Kidney epithelial cell (primary cell): ENCODE data around the gene B2M. TPM values are rescaled to one million over a fixed set of nuclear protein-coding genes. Genes with fewer than 3 reads are reported as not detected.
"Not testable (repeated sequence)": the region's sequence is repeated elsewhere in the genome, so short reads cannot be mapped to it uniquely, and the experiment has no call there.

Source experiments
- DNase-seq: peaks from one replicate; pipeline ENCODE4 v3.0.0-alpha.2; 2010; ENCODE audit warnings: low read depth
- H3K27me3 ChIP-seq: 2 replicates; pipeline ENCODE4 v1.6.0; 2011; ENCODE audit warnings: low read length; ENCODE audit not compliant: control insufficient read depth, insufficient read depth
- H3K36me3 ChIP-seq: 2 replicates; pipeline ENCODE4 v1.5.1; 2011; ENCODE audit warnings: low read length; ENCODE audit not compliant: control insufficient read depth, insufficient read depth
- H3K4me3 ChIP-seq: 2 replicates; pipeline ENCODE4 v1.5.1; 2011; ENCODE audit warnings: low read depth, mild to moderate bottlenecking, control low read depth, low read length
- total RNA-seq: library from RNA; depleted of rRNA; stranded (reverse); fragments of >200 nt; gene quantifications from 2 replicates; pipeline ENCODE4 v1.2.3, GENCODE V29; 2015
- TF ChIP-seq, protein P1 (sequence below): IDR thresholded peaks from 2 replicates; pipeline ENCODE4 v1.5.1; 2011; ENCODE audit warnings: mild to moderate bottlenecking, moderate library complexity, low read length, control low read depth, inconsistent platforms; ENCODE audit not compliant: insufficient read depth, poor library complexity, severe bottlenecking

Gene B2M
- total RNA-seq, 1 donor from 2014 or later = 956 TPM

DNA sequence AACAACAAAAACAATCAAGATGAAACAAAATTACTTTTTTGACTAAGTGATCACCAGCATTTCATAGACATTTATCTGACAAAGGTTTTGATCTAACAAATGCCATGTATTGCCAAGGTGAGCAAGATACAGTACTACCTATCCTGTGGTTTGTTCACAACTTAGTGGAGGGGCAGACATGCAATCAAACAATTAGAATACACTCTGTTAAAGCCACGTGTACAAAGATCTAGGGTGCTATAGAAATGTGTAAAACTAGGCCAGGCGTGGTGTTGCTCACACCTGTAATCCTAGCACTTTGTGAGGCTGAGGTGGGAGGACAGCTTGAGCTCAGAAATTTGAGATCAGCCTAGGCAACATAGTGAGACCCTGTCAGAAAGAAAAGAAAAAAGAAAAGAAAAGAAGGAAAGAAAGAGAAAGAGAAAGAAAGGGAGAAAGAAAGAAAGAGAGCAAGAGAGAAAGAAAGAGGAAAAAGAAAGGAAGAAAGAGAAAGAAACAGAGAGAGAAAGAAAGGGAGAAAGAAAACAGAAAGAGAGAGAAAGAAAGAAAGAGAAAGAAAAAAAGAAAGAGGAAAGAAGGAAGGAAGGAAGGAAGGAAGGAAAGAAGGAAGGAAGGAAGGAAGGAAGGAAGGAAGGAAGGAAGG, 23.6 kb downstream of the B2M start:
- TF ChIP-seq, protein P1, sequence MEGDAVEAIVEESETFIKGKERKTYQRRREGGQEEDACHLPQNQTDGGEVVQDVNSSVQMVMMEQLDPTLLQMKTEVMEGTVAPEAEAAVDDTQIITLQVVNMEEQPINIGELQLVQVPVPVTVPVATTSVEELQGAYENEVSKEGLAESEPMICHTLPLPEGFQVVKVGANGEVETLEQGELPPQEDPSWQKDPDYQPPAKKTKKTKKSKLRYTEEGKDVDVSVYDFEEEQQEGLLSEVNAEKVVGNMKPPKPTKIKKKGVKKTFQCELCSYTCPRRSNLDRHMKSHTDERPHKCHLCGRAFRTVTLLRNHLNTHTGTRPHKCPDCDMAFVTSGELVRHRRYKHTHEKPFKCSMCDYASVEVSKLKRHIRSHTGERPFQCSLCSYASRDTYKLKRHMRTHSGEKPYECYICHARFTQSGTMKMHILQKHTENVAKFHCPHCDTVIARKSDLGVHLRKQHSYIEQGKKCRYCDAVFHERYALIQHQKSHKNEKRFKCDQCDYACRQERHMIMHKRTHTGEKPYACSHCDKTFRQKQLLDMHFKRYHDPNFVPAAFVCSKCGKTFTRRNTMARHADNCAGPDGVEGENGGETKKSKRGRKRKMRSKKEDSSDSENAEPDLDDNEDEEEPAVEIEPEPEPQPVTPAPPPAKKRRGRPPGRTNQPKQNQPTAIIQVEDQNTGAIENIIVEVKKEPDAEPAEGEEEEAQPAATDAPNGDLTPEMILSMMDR = no peak
- no peak for DNase-seq
- Histone ChIP-seq H3K4me3 (no peak overlapping the region), H3K36me3 (peaks cover 2% of the 10 kb centered on the region), H3K27me3 (no peaks in the 10 kb centered on the region)

DNA sequence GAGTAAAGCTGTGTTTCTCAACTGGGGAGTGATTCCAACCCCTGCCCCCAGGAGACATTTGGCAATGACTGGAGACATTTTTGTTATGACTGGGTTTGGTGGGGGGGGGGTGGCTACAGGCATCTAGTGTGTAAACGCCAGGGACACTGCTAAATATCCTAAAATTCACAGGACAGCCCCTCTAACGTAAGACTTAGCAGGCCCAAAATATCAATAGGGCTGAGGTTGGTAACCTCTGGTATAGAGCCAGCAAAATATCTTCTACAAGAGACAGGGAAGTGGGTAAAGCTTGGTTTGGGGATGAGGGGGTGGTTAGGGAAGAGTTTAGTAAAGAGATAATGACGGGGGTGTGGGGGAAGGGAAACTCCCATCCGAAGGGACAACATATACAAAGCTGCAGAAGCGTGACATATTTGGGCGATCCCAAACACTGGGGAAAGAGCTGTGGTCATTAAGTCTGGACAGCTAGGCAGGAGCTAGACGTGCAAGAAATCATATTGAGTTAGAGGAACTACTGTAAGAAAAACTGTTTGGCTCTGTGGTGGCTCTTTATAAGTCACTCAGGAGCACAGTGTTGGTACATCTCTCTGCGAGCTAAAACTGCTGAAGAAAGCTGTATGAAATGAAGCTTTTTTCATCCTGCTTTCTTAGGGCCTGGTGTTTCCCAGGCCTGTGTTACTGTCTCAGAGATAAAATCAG, 24.3 kb downstream of the B2M start:
- no peak for DNase-seq
- Histone ChIP-seq H3K27me3 (no peaks in the 10 kb centered on the region), H3K4me3 (no peak overlapping the region), H3K36me3 (peaks cover 2% of the 10 kb centered on the region)
- TF ChIP-seq, protein P1 = no peak

DNA sequence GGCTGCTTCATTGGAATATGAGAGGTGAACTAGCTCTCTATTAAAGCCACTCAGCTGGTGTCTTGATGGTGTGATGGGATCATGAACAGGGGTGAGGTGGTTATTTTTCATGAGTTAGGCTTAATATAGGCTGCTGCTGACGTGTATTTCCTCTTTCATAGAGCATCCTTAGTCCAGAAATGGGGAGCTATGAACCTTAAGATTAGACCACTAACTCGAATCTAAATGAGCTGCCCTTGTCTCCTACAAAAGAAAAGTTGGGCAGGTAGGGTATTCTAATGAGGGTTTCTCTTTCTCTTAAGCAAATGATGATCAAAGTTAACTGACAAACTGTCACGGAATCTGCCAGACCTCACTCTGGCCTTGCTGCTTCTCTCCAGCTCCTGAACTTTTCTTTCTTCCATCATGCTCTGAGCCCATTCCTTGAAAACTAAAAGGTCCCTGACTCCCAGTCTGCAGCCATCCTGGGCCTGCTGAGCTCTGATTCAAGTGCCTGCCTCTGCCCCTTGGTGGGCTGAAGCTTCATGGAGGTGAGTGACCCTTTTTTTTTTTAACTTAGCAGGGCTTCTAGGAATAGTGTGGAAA, 25.0 kb downstream of the B2M start, which contains the start of gene TRIM69:
TSS of gene TRIM69 (plus strand) at position 348 of the 585 bp plus-strand sequence. CDS start at position 525, 177 bp downstream.
- Histone ChIP-seq H3K4me3 (no peak within 1 kb of the TSS), H3K27me3 (no peaks in the 10 kb centered on the region), H3K36me3 (peaks cover 2% of the 10 kb centered on the region)
- TF ChIP-seq, protein P1 = no peak
- DNase-seq = no peak

DNA sequence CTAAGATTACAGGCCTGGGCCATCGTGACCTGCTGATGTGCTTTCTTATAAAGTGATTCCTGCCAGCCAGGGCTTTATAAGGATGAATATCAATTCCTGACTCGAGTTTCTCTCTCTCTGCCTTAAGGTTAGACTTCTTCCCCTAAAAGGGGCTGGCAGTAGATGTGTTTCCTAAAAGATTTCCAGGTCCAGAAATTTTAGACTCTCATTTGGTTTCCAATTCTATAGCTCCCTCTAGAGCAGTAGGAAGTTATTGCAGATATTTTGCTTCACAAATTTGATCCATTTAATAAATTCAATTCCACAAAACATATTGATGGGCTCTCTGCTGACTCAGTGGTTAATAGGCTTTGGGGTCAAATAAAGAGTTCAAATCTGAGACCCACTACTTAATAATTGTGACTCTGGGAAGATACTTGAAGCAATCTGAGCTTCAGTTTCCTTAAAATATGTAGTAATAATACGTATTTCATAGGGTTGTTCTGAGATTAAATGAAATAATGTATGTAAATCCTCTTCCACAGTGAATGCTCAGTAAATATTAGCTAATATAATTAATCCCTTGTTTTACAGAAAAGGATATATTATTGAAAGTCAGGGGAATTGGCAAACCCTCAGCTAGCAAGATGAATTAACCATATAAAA, 27.1 kb downstream of the B2M start:
- Histone ChIP-seq H3K36me3 (no peaks in the 10 kb centered on the region), H3K27me3 (no peaks in the 10 kb centered on the region), H3K4me3 (no peak overlapping the region)
- no peak for DNase-seq
- TF ChIP-seq, protein P1 = peak; percentile 66

DNA sequence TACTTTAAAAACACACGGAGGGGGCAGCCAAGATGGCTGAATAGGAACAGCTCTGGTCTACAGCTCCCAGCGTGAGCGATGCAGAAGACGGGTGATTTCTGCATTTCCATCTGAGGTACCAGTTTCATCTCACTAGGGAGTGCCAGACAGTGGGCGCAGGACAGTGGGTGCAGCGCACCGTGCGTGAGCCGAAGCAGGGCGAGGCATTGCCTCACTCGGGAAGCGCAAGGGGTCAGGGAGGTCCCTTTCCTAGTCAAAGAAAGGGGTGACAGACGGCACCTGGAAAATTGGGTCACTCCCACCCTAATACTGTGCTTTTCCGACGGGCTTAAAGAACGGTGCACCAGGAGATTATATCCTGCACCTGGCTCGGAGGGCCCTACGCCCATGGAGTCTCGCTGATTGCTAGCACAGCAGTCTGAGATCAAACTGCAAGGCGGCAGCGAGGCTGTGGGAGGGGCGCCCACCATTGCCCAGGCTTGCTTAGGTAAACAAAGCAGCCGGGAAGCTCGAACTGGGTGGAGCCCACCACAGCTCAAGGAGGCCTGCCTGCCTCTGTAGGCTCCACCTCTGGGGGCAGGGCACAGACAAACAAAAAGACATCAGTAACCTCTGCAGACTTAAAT, 28.0 kb downstream of the B2M start:
- not testable (repeated sequence) for H3K27me3 ChIP-seq, H3K4me3 ChIP-seq

DNA sequence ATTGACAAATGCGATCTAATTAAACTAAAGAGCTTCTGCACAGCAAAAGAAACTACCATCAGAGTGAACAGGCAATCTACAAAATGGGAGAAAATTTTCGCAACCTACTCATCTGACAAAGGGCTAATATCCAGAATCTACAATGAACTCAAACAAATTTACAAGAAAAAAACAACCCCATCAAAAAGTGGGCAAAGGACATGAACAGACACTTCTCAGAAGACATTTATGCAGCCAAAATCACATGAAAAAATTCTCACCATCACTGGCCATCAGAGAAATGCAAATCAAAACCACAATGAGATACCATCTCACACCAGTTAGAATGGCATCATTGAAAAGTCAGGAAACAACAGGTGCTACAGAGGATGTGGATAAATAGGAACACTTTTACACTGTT, 32.1 kb downstream of the B2M start:
- not testable (repeated sequence) for DNase-seq, H3K27me3 ChIP-seq, H3K36me3 ChIP-seq, H3K4me3 ChIP-seq

More for the DNA sequence above, 28.0 kb downstream of the B2M start:
- DNase-seq, H3K36me3 ChIP-seq: not testable (repeated sequence)
